Astrocyte (in vitro differentiated cells and primary cell): ENCODE measurements around the gene IGSF21.

ENCODE experiments used
- CTCF ChIP-seq: IDR thresholded peaks from 2 replicates; pipeline ENCODE4 v1.5.1; 2011; ENCODE audit warnings: low read depth, mild to moderate bottlenecking, inconsistent platforms, low read length, moderate library complexity; ENCODE audit not compliant: insufficient read depth
- EZH2 ChIP-seq: IDR thresholded peaks from 2 replicates; pipeline ENCODE4 v1.6.1; 2012; ENCODE audit warnings: mild to moderate bottlenecking, low read length, inconsistent platforms; ENCODE audit not compliant: insufficient read depth

DNA sequence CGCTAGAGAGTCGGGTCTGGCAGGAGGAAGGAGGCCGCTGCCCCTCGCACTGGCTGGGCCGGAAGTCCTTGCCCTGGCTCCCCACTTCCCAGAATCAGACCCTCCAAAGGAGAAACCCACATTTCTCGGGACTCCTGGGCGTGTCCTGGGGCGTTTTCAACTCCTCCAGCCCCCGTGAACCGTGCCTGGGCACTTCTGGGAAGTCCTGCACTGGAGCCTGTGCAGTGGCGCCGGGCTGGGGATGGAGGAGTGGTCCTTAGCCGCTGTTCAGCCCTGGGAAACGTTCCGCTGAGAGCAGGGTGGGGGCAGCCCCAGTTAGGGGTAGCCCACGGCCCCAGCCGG, 3.0 kb downstream of the IGSF21 start:
- TF ChIP-seq CTCF (no peak), EZH2 (peak; percentile 60)
